ENCODE measurements around the gene OR52L1. TPM values are rescaled to one million over a fixed set of nuclear protein-coding genes. Genes with fewer than 3 reads are reported as not detected.

OR52L1 gene
- total and polyA plus RNA-seq, 2 of the 4 experiments (the other 2 are of a cell fraction) = not detected

DNA sequence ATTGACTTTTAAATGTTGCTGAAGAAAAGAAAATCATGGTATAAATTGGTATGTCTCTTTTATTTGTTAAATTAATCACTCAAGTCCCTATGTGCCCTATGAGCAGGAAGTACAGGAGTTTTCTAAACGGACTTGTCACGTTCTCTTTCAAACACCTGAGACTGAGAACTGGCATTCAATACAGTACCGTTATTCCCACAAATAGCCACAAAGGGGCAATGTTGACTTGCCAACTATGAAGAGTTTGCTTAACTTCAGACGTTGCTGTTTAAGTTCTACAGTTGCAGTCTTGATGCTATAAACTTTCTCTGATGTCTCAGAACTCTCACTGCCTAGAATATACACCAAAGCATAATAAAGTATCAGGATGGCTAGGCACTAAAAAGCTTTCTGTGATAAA is 36.2 kb upstream of the OR52L1 start:
- CTCF ChIA-PET = interaction anchor here (1.2 kb wide), 2 partner anchors 331 to 339 kb away, joined by 3 to 5 read pairs; no protein-coding TSS in a partner anchor
- WGBS, 2 experiments (ENCODE audit: extremely low coverage in 2 of 2, insufficient read length in 1 of 2) = no CpG with 5 or more reads among the region's 4 CpGs
- no peak overlapping the region for H3K4me3 ChIP-seq (ENCODE audit: insufficient read depth, low read depth, low read length)

More for the DNA sequence above, 36.2 kb upstream of the OR52L1 start:
- POLR2A ChIA-PET (ENCODE audit: unreplicated experiment) = no interaction called here
- Histone ChIP-seq H2BK5ac (ENCODE audit: low read depth, low read length, poor library complexity, severe bottlenecking) (no peak overlapping the region), H3K9me3 (ENCODE audit: control insufficient read depth, insufficient read depth, low read length) (no peaks in the 10 kb centered on the region), H3K23ac (ENCODE audit: low read depth, low read length) (no peak overlapping the region), H3K27ac (ENCODE audit: insufficient read depth, low read length) (no peak overlapping the region), H3K79me1 (ENCODE audit: low read depth in 1 of 2, low read length in 2 of 2) (no peaks in the 10 kb centered on the region), H3K56ac (ENCODE audit: extremely low read depth, insufficient read depth, low read length) (no peak overlapping the region), H3K4me1 (ENCODE audit: control insufficient read depth, insufficient read depth, low read length) (no peaks in the 10 kb centered on the region), H4K91ac (ENCODE audit: insufficient read depth, low read depth, low read length) (no peak overlapping the region), H2AK5ac (ENCODE audit: low read depth, low read length) (no peak overlapping the region), H2BK120ac (ENCODE audit: low read depth, low read length) (no peak overlapping the region), H3K27me3 (ENCODE audit: control insufficient read depth, insufficient read depth, low read length) (no peaks in the 10 kb centered on the region), H2AK9ac (replicated peaks; ENCODE audit: low read depth, low read length, poor library complexity) (no peak overlapping the region), H4K20me1 (ENCODE audit: insufficient read depth, low read length) (no peaks in the 10 kb centered on the region), H2BK15ac (ENCODE audit: low read depth, low read length) (no peak overlapping the region), H3K36me3 (ENCODE audit: control insufficient read depth, insufficient read depth, low read length) (no peaks in the 10 kb centered on the region), H3K14ac (replicated peaks; ENCODE audit: low read depth, low read length) (no peak overlapping the region), H3K4ac (ENCODE audit: low read depth, low read length) (no peak overlapping the region), H3K18ac (ENCODE audit: low read depth, low read length) (no peak overlapping the region), H3K4me2 (ENCODE audit: low read depth, low read length) (no peak overlapping the region), H4K8ac (ENCODE audit: low read depth in 2 of 2, low read length in 2 of 2) (no peak overlapping the region), H3K9me1 (ENCODE audit: insufficient read depth, low read length) (no peaks in the 10 kb centered on the region), H4K5ac (ENCODE audit: low read depth, low read length) (no peak overlapping the region), H2BK20ac (ENCODE audit: low read depth, low read length) (no peak overlapping the region), H2AFZ (replicated peaks; ENCODE audit: low read length, poor library complexity) (no peak overlapping the region), H3K9ac (ENCODE audit: low read depth, low read length) (no peak overlapping the region)
- in situ Hi-C loops (cut with MboI; ENCODE audit: low sequenced_read_pairs) = loop anchor here (10.0 kb wide), 1 partner anchor 332 kb away; no protein-coding TSS in a partner anchor
- ATAC-seq (ENCODE audit: low read depth) = peak; percentile 56
- peak; percentile 43 for DNase-seq
- intact Hi-C loops (cut with micrococcal nuclease) = loop anchor here (1.0 kb wide), 3 partner anchors 293 to 340 kb away; no protein-coding TSS in a partner anchor
- no TSS peak for BruUV-seq (replicated peaks)
- dilution Hi-C loops (cut with HindIII; ENCODE audit: low sequenced_read_pairs, unreplicated experiment) = no loop called here
- TF ChIP-seq ELK1 (IDR thresholded peaks at IDR 0.05; ENCODE audit: borderline replicate concordance, low read depth, low read length) (no peak), CTCF (conservative IDR thresholded peaks at IDR 0.05; ENCODE audit: low read depth, low read length) (peak; percentile 58), SMC3 (IDR thresholded peaks at IDR 0.05; ENCODE audit: low read depth, low read length) (peak; percentile 44), MAZ (IDR thresholded peaks at IDR 0.05; ENCODE audit: borderline replicate concordance, low read depth, low read length) (no peak), NFE2L2 (IDR thresholded peaks at IDR 0.05; ENCODE audit: low read depth, low read length) (no peak), CHD1 (IDR thresholded peaks at IDR 0.05; ENCODE audit: low read depth, low read length) (no peak), MAFK (IDR thresholded peaks at IDR 0.05; ENCODE audit: low read depth, low read length) (no peak), RFX5 (IDR thresholded peaks at IDR 0.05; ENCODE audit: low read depth, low read length) (no peak), RAD21 (IDR thresholded peaks at IDR 0.05; ENCODE audit: low read length) (peak; percentile 67)

Data from IMR-90 (cell line).